K562 (cell line): Measurements from ENCODE around the gene CRIP3. TPM values are rescaled to one million over a fixed set of nuclear protein-coding genes. Genes with fewer than 3 reads are reported as not detected.

Source experiments
- C11orf30 ChIP-seq: fragments of 450-650 bp; IDR thresholded peaks from 2 replicates; pipeline ENCODE4 v1.6.1; 2016; ENCODE audit warnings: low read depth, mild to moderate bottlenecking
- CREB1 ChIP-seq, 2 experiments: sonication (generic) in 1 of 2; formaldehyde crosslinking in 1 of 2; IDR thresholded peaks; 2 replicates each; pipeline versions ENCODE4 v1.6.1 to v1.8.0; 2012 to 2022; ENCODE audit warnings: inconsistent platforms in 1 of 2, mild to moderate bottlenecking in 1 of 2, missing genetic modification reagents in 1 of 2, moderate library complexity in 1 of 2
- CUX1 ChIP-seq: fragments of 200-800 bp; sonication (Bioruptor generic); IDR thresholded peaks from 2 replicates; pipeline ENCODE4 v1.6.1; 2016; ENCODE audit warnings: missing genetic modification characterization, missing compliant biosample characterization
- ESRRA ChIP-seq: fragments of 450-650 bp; IDR thresholded peaks from 2 replicates; pipeline ENCODE4 v1.6.1; 2014; ENCODE audit warnings: low read depth, mild to moderate bottlenecking, moderate library complexity, borderline replicate concordance
- MAFF ChIP-seq: IDR thresholded peaks from 2 replicates; pipeline ENCODE4 v1.6.1; 2012; ENCODE audit warnings: low read length, improper control_type of control experiment
- MAFK ChIP-seq: IDR thresholded peaks from 2 replicates; pipeline ENCODE4 v1.6.1; 2011; ENCODE audit warnings: low read length, improper control_type of control experiment
- NBN ChIP-seq: fragments of 450-650 bp; IDR thresholded peaks from 2 replicates; pipeline ENCODE4 v1.6.1; 2016; ENCODE audit warnings: low read depth, mild to moderate bottlenecking
- NEUROD1 ChIP-seq: fragments of 150-350 bp; IDR thresholded peaks from 2 replicates; pipeline ENCODE4 v1.6.1; 2014; ENCODE audit warnings: borderline replicate concordance, low read length, low read depth; ENCODE audit not compliant: partially characterized antibody
- RBM15 ChIP-seq: fragments of 200-400 bp; formaldehyde crosslinking; IDR thresholded peaks from 2 replicates; pipeline ENCODE4 v1.6.1; 2018; ENCODE audit warnings: mild to moderate bottlenecking, low read length, moderate library complexity; ENCODE audit not compliant: insufficient read depth
- RBM17 ChIP-seq: fragments of 200-400 bp; formaldehyde crosslinking; IDR thresholded peaks from 2 replicates; pipeline ENCODE4 v1.6.1; 2017; ENCODE audit warnings: low read depth, mild to moderate bottlenecking, low read length, borderline replicate concordance
- SAP30 ChIP-seq: fragments of 200-600 bp; sonication (generic); IDR thresholded peaks from 2 replicates; pipeline ENCODE4 v1.6.1; 2012; ENCODE audit warnings: borderline replicate concordance, low read depth, mild to moderate bottlenecking, moderate library complexity, low read length, control low read depth, inconsistent platforms; ENCODE audit not compliant: insufficient read depth, poor library complexity, severe bottlenecking
- TSHZ1 ChIP-seq: fragments of 250-450 bp; sonication (Bioruptor Pico); IDR thresholded peaks from 2 replicates; pipeline ENCODE4 v1.4.0; 2020; ENCODE audit warnings: mild to moderate bottlenecking, moderate library complexity
- ZNF212 ChIP-seq: fragments of 450-650 bp; formaldehyde crosslinking; IDR thresholded peaks from 2 replicates; pipeline ENCODE4 v1.4.0; 2020; ENCODE audit warnings: mild to moderate bottlenecking
- ZNF316 ChIP-seq: fragments of 450-650 bp; IDR thresholded peaks from 2 replicates; pipeline ENCODE4 v1.6.1; 2016
- ZNF609 ChIP-seq: sonication (generic); formaldehyde crosslinking; IDR thresholded peaks from 2 replicates; pipeline ENCODE4 v1.8.1; 2023; ENCODE audit warnings: missing genetic modification reagents, mild to moderate bottlenecking, borderline replicate concordance
- polyA plus RNA-seq, 8 experiments: library from polyadenylated mRNA; depleted of rRNA in 4 of 8; stranded (reverse) in 5 of 8; unstranded in 3 of 8; fragments of >200 nt; fragmentation: Nextera tagmentation in 2 of 8; fragmentation: Illumina TruSeq in 1 of 8; extraction: Ambion mirVana in 2 of 8; extraction: Trizol in 1 of 8; gene quantifications; 2 replicates each; pipeline versions ENCODE4 v1.2.1 to v1.2.3, GENCODE V29; 2011 to 2014; ENCODE audit warnings: inconsistent platforms in 1 of 8, missing spikeins in 1 of 8
- total RNA-seq, 7 experiments: library from RNA; depleted of rRNA in 6 of 7; stranded (reverse); fragments of >200 nt in 6 of 7; fragmentation: Illumina TruSeq in 2 of 7; extraction: Trizol in 2 of 7; gene quantifications; 2 replicates each; pipeline versions ENCODE4 v1.2.1 to v1.2.3, GENCODE V29; 2011 to 2021; ENCODE audit warnings: low replicate concordance in 1 of 7

Gene CRIP3
- total and polyA plus RNA-seq, 9 of the 15 experiments (the other 6 are each of a cell fraction or from before 2014, with no cell fraction given) = 0.36 to 2.1 (median 0.87) TPM

GRCh38 chr6:43335469-43335868, 26.8 kb upstream of the CRIP3 start (continued):
- peak; percentile 64; the same call in 1 of the 2 replicates for TF ChIP-seq ZNF316
- TF ChIP-seq CUX1 (CRISPR knock-in tag) = no peak
- TF ChIP-seq C11orf30 = peak; percentile 34; the same call in 1 of the 2 replicates
- no peak for TF ChIP-seq SAP30
- TF ChIP-seq ZNF212 (CRISPR knock-in tag) = no peak
- no peak for TF ChIP-seq RBM15
- peak; percentile 43 for TF ChIP-seq MAFF
- no peak for TF ChIP-seq NEUROD1
- no peak for TF ChIP-seq TSHZ1 (CRISPR knock-in tag)
- TF ChIP-seq NBN = no peak
- peak; percentile 36; the same call in 1 of the 2 replicates for TF ChIP-seq MAFK
- TF ChIP-seq RBM17 = no peak
- TF ChIP-seq CREB1 (IDR thresholded peaks at IDR 0.05) = no peak
- no peak for TF ChIP-seq CREB1 (CRISPR knock-in tag; IDR thresholded peaks at IDR 0.05)
- no peak for TF ChIP-seq ESRRA
- no peak for TF ChIP-seq ZNF609 (CRISPR knock-in tag)
